H1 (cell line): ENCODE data around the gene ADRB2. TPM values are rescaled to one million over a fixed set of nuclear protein-coding genes. Genes with fewer than 3 reads are reported as not detected.

ENCODE experiments used
- CTCF ChIA-PET: fragments of 300-600 bp; sonication (Branson Sonifier 250); formaldehyde crosslinking; loops from one replicate; lab custom pipeline; 2021; ENCODE audit not compliant: partially characterized antibody; lab: Charles Lee
- POLR2A ChIA-PET: fragments of 300-600 bp; sonication (Branson Sonifier 250); formaldehyde crosslinking; loops from one replicate; lab custom pipeline; 2021; ENCODE audit warnings: inconsistent platforms; ENCODE audit not compliant: partially characterized antibody; lab: Charles Lee
- DNase-seq, 2 experiments: peaks; one replicate each; pipeline versions ENCODE4 v3.0.0 to v3.0.0-alpha.2; 2010 to 2022; ENCODE audit warnings: low spot score in 2 of 2, low read depth in 1 of 2, mixed read lengths in 1 of 2
- FAIRE-seq: peaks from 2 replicates; lab custom pipeline; 2011; peaks lifted over from hg19 to GRCh38; lab: Jason Lieb, UNC
- H2AFZ ChIP-seq: 2 replicates; pipeline ENCODE4 v1.8.1; 2012; ENCODE audit warnings: low read length, inconsistent platforms
- H2AK5ac ChIP-seq: 2 replicates; pipeline ENCODE4 v1.6.1; 2013; ENCODE audit warnings: low read depth, low read length
- H2BK120ac ChIP-seq: replicated peaks from 2 replicates; pipeline ENCODE3; 2013; ENCODE audit warnings: low read depth, low read length, inconsistent platforms
- H2BK12ac ChIP-seq: 2 replicates; pipeline ENCODE4 v1.6.1; 2013; ENCODE audit warnings: low read depth, low read length
- H2BK15ac ChIP-seq: 2 replicates; pipeline ENCODE4 v1.6.1; 2013; ENCODE audit warnings: low read length
- H2BK20ac ChIP-seq: 2 replicates; pipeline ENCODE4 v1.6.1; 2013; ENCODE audit warnings: low read length
- H2BK5ac ChIP-seq: 2 replicates; pipeline ENCODE4 v1.6.1; 2013; ENCODE audit warnings: low read depth, low read length
- H3K14ac ChIP-seq: 2 replicates; pipeline ENCODE4 v1.6.1; 2013; ENCODE audit warnings: inconsistent platforms; ENCODE audit not compliant: insufficient read length
- H3K18ac ChIP-seq: 2 replicates; pipeline ENCODE4 v1.6.1; 2013; ENCODE audit warnings: low read length; ENCODE audit errors: extremely low read depth
- H3K23ac ChIP-seq: 2 replicates; pipeline ENCODE4 v1.6.1; 2013; ENCODE audit warnings: inconsistent platforms; ENCODE audit not compliant: insufficient read length
- H3K23me2 ChIP-seq: 2 replicates; pipeline ENCODE4 v1.6.1; 2013; ENCODE audit warnings: low read depth, low read length
- H3K27ac ChIP-seq: 2 replicates; pipeline ENCODE4 v1.6.1; 2011; ENCODE audit warnings: low read depth, low read length, inconsistent platforms
- H3K27me3 ChIP-seq, 4 experiments: replicated peaks in 1 of 4; 1 replicate in 1 of 4; 2 replicates in 3 of 4; pipeline versions ENCODE4 v1.6.1 to v1.8.1; 2011 to 2013; ENCODE audit warnings: low read length in 3 of 4, mild to moderate bottlenecking in 3 of 4, inconsistent platforms in 2 of 4, mixed read lengths in 2 of 4, moderate library complexity in 1 of 4; ENCODE audit not compliant: control insufficient read depth in 3 of 4, insufficient read depth in 3 of 4; ENCODE audit errors: extremely low read depth in 1 of 4
- H3K36me3 ChIP-seq, 4 experiments: 2 replicates each; pipeline versions ENCODE4 v1.6.1 to v1.8.1; 2011 to 2013; ENCODE audit warnings: mild to moderate bottlenecking in 4 of 4, low read length in 3 of 4, moderate library complexity in 2 of 4, control low read depth in 1 of 4, inconsistent platforms in 1 of 4; ENCODE audit not compliant: insufficient read depth in 4 of 4, control insufficient read depth in 2 of 4
- H3K4ac ChIP-seq: replicated peaks from 2 replicates; pipeline ENCODE3; 2013; ENCODE audit warnings: low read length, low read depth, mixed read lengths, inconsistent platforms; ENCODE audit not compliant: insufficient read length
- H3K4me1 ChIP-seq, 4 experiments: replicated peaks in 1 of 4; 1 replicate in 1 of 4; 2 replicates in 3 of 4; pipeline versions ENCODE4 v1.6.1 to v1.8.1; 2011 to 2013; ENCODE audit warnings: low read length in 3 of 4, inconsistent platforms in 2 of 4, mixed read lengths in 1 of 4; ENCODE audit not compliant: insufficient read depth in 4 of 4, control insufficient read depth in 3 of 4
- H3K4me2 ChIP-seq, 2 experiments: 2 replicates each; pipeline versions ENCODE4 v1.6.1 to v1.8.1; 2011 to 2013; ENCODE audit warnings: low read depth in 2 of 2, low read length in 2 of 2, control low read depth in 1 of 2, inconsistent platforms in 1 of 2, mild to moderate bottlenecking in 1 of 2; ENCODE audit not compliant: insufficient read depth in 1 of 2
- H3K4me3 ChIP-seq, 4 experiments: fragments of 200-600, 300-600 bp in 1 of 4; sonication (generic), shearing (Covaris generic), sonication (Bioruptor Twin) in 1 of 4; 2 replicates each; pipeline versions ENCODE4 v1.5.1 to v1.8.1; 2011 to 2016; ENCODE audit warnings: low read length in 4 of 4, low read depth in 3 of 4, control low read depth in 2 of 4, inconsistent platforms in 2 of 4, mild to moderate bottlenecking in 2 of 4, mixed read lengths in 1 of 4, moderate library complexity in 1 of 4; ENCODE audit not compliant: insufficient read depth in 2 of 4; ENCODE audit errors: extremely low read depth in 1 of 4
- H3K56ac ChIP-seq: replicated peaks from 2 replicates; pipeline ENCODE3; 2013; ENCODE audit warnings: low read depth, mild to moderate bottlenecking, mixed read lengths, low read length, inconsistent platforms; ENCODE audit not compliant: insufficient read length
- H3K79me1 ChIP-seq: 2 replicates; pipeline ENCODE4 v1.6.1; 2013; ENCODE audit warnings: low read depth, low read length, control low read depth
- H3K79me2 ChIP-seq, 2 experiments: 2 replicates each; pipeline versions ENCODE4 v1.6.1 to v1.8.1; 2012 to 2013; ENCODE audit warnings: low read length in 2 of 2, mild to moderate bottlenecking in 2 of 2, inconsistent platforms in 1 of 2; ENCODE audit not compliant: insufficient read depth in 2 of 2, control insufficient read depth in 1 of 2
- H3K9ac ChIP-seq, 4 experiments: replicated peaks in 1 of 4; 1 replicate in 1 of 4; 2 replicates in 3 of 4; pipeline versions ENCODE4 v1.6.1 to v1.8.1; 2011 to 2013; ENCODE audit warnings: low read depth in 3 of 4, low read length in 3 of 4, control low read depth in 2 of 4, mild to moderate bottlenecking in 2 of 4, moderate library complexity in 2 of 4, inconsistent platforms in 1 of 4; ENCODE audit errors: extremely low read depth in 1 of 4
- H3K9me3 ChIP-seq, 2 experiments: 2 replicates each; pipeline versions ENCODE4 v1.6.1 to v1.8.1; 2012 to 2013; ENCODE audit warnings: mild to moderate bottlenecking in 2 of 2, moderate library complexity in 2 of 2, control low read depth in 1 of 2, inconsistent platforms in 1 of 2, low read depth in 1 of 2, low read length in 1 of 2, mixed read lengths in 1 of 2; ENCODE audit not compliant: insufficient read depth in 2 of 2
- H4K20me1 ChIP-seq, 2 experiments: replicated peaks in 1 of 2; 2 replicates each; pipeline versions ENCODE3 to v1.8.1; 2011 to 2013; ENCODE audit warnings: inconsistent platforms in 2 of 2, low read length in 2 of 2, mild to moderate bottlenecking in 1 of 2; ENCODE audit not compliant: insufficient read depth in 2 of 2, control insufficient read depth in 1 of 2
- H4K5ac ChIP-seq: 2 replicates; pipeline ENCODE4 v1.6.1; 2013; ENCODE audit warnings: low read length, low read depth, mixed read lengths, inconsistent platforms; ENCODE audit not compliant: insufficient read length
- H4K8ac ChIP-seq: 2 replicates; pipeline ENCODE4 v1.8.0; 2013; ENCODE audit warnings: mild to moderate bottlenecking, moderate library complexity, low read length, inconsistent platforms; ENCODE audit not compliant: insufficient read depth; ENCODE audit errors: extremely low read depth
- H4K91ac ChIP-seq: replicated peaks from 2 replicates; pipeline ENCODE3; 2013; ENCODE audit warnings: low read length, mixed read lengths, inconsistent platforms; ENCODE audit not compliant: insufficient read length
- ATF3 ChIP-seq: IDR thresholded peaks from 2 replicates; pipeline ENCODE4 v1.6.1; 2011; ENCODE audit warnings: low read depth, mild to moderate bottlenecking, low read length; ENCODE audit not compliant: insufficient read depth
- CBX5 ChIP-seq: fragments of 300-800, 300-1000 bp; sonication (generic); IDR thresholded peaks from 2 replicates; pipeline ENCODE4 v1.7.1; 2016; ENCODE audit warnings: antibody characterized with exemption, low read length, low read depth
- EP300 ChIP-seq, 2 experiments: IDR thresholded peaks; 1 replicate in 1 of 2; 2 replicates in 1 of 2; pipeline ENCODE4 v1.6.1; 2011 to 2012; ENCODE audit warnings: low read depth in 2 of 2, low read length in 2 of 2, mild to moderate bottlenecking in 2 of 2, borderline replicate concordance in 1 of 2, inconsistent platforms in 1 of 2, moderate library complexity in 1 of 2
- GABPA ChIP-seq: IDR thresholded peaks from 2 replicates; pipeline ENCODE4 v1.6.1; 2011; ENCODE audit warnings: mild to moderate bottlenecking, low read length, moderate library complexity, borderline replicate concordance; ENCODE audit not compliant: insufficient read depth
- JUND ChIP-seq: IDR thresholded peaks from 2 replicates; pipeline ENCODE4 v1.6.1; 2011; ENCODE audit warnings: mild to moderate bottlenecking, improper control_type of control experiment, low read length
- POLR2A ChIP-seq, 2 experiments: IDR thresholded peaks; 1 replicate in 1 of 2; 2 replicates in 1 of 2; pipeline ENCODE4 v1.6.1; 2011; ENCODE audit warnings: low read depth in 2 of 2, low read length in 2 of 2, mild to moderate bottlenecking in 2 of 2; ENCODE audit errors: control extremely low read depth in 1 of 2
- POLR2AphosphoS5 ChIP-seq: IDR thresholded peaks from 2 replicates; pipeline ENCODE4 v1.6.1; 2011; ENCODE audit warnings: low read depth, low read length
- POU5F1 ChIP-seq: IDR thresholded peaks from 2 replicates; pipeline ENCODE4 v1.6.1; 2011; ENCODE audit warnings: low read depth, mild to moderate bottlenecking, low read length, moderate library complexity
- RAD21 ChIP-seq, 2 experiments: IDR thresholded peaks in 1 of 2; conservative IDR thresholded peaks in 1 of 2; 2 replicates each; pipeline ENCODE4 v1.6.1; 2011; ENCODE audit warnings: low read depth in 2 of 2, low read length in 2 of 2, improper control_type of control experiment in 1 of 2, inconsistent platforms in 1 of 2, mild to moderate bottlenecking in 1 of 2, moderate library complexity in 1 of 2
- RNF2 ChIP-seq: fragments of 200-900, 300-1000 bp; sonication (generic); IDR thresholded peaks from 2 replicates; pipeline ENCODE4 v1.7.1; 2016; ENCODE audit warnings: borderline replicate concordance, low read depth, mild to moderate bottlenecking, antibody characterized with exemption, low read length; ENCODE audit not compliant: poor library complexity, severe bottlenecking; ENCODE audit errors: missing control alignments
- SP2 ChIP-seq: IDR thresholded peaks from 2 replicates; pipeline ENCODE4 v1.6.1; 2012; ENCODE audit warnings: mild to moderate bottlenecking, low read length, inconsistent platforms
- YY1 ChIP-seq: IDR thresholded peaks from 2 replicates; pipeline ENCODE4 v1.6.1; 2011; ENCODE audit warnings: low read depth, mild to moderate bottlenecking, low read length
- WGBS, 2 experiments: shearing (Covaris generic) in 1 of 2; methylation state at CpG; one replicate each; pipeline versions ENCODE4 v1.1.6 to v1.1.7; 2013 to 2015; ENCODE audit warnings: low lambda C conversion rate in 2 of 2, mixed read lengths in 2 of 2, inconsistent platforms in 1 of 2, low coverage in 1 of 2, missing lambda C conversion rate in 1 of 2; ENCODE audit not compliant: insufficient replicate concordance in 2 of 2, insufficient coverage in 1 of 2, insufficient read length in 1 of 2; ENCODE audit errors: extremely low coverage in 1 of 2, missing lambda C conversion rate in 1 of 2; 5-methylcytosine and 5-hydroxymethylcytosine counted together
- polyA plus RNA-seq, 7 experiments: library from polyadenylated mRNA; depleted of rRNA in 3 of 7; stranded (reverse) in 5 of 7; unstranded in 2 of 7; fragments of >200 nt in 5 of 7; fragments of 200-250 nt in 2 of 7; gene quantifications; 1 replicate in 5 of 7; 2 replicates in 1 of 7; 4 replicates in 1 of 7; pipeline versions ENCODE4 v1.2.1 to v1.2.3, GENCODE V29; 2011 to 2013; ENCODE audit warnings: missing spikeins in 2 of 7, mixed read lengths in 2 of 7
- total RNA-seq: library from RNA; stranded (reverse); fragmentation: NEBNext Ultra II Directional; extraction: Animal tissue kit (Norgen Biotek cat#: 25700); gene quantifications from 2 replicates; pipeline ENCODE4 v1.2.1, GENCODE V29; 2021
- TF ChIP-seq, protein P1 (sequence below): IDR thresholded peaks from 2 replicates; pipeline ENCODE4 v1.6.1; 2012; ENCODE audit warnings: inconsistent platforms

Gene ADRB2
- total and polyA plus RNA-seq, 2 of the 8 experiments (the other 6 are each of a cell fraction or from before 2014, with no cell fraction given) = 0.65 to 0.77 TPM

GRCh38 chr5:148796936-148797335 lies 29.5 kb upstream of the ADRB2 start:
- Histone ChIP-seq H4K91ac (no peak overlapping the region), H3K9me3 (no peaks in the 10 kb centered on the region), H4K20me1 (no peaks in the 10 kb centered on the region), H3K79me2 (no peaks in the 10 kb centered on the region), H2AFZ (no peak overlapping the region), H3K4me2 (no peak overlapping the region), H3K56ac (no peak overlapping the region), H3K18ac (no peak overlapping the region), H3K4me1 (no peaks in the 10 kb centered on the region), H3K4me3 (no peak overlapping the region), H3K23ac (no peak overlapping the region), H2BK15ac (no peak overlapping the region), H3K4ac (no peak overlapping the region), H2BK12ac (no peak overlapping the region), H2AK5ac (no peak overlapping the region), H3K36me3 (no peaks in the 10 kb centered on the region), H2BK20ac (no peak overlapping the region), H3K23me2 (no peaks in the 10 kb centered on the region), H3K27ac (no peak overlapping the region), H3K27me3 (no peaks in the 10 kb centered on the region), H2BK120ac (no peak overlapping the region), H2BK5ac (no peak overlapping the region), H3K79me1 (no peaks in the 10 kb centered on the region), H4K5ac (no peak overlapping the region), H3K9ac (no peak overlapping the region), H3K14ac (no peak overlapping the region), H4K8ac (no peak overlapping the region)
- POLR2A ChIA-PET = no interaction called here
- no peak for FAIRE-seq
- 94% methylated on average over 1 of the region's 1 CpG; no CpG with 5 or more reads in 1 of the 2 experiments for WGBS, 2 experiments
- DNase-seq = no peak
- CTCF ChIA-PET = interaction anchor here (0.8 to 1.3 kb wide), 3 partner anchors 17 to 160 kb away, joined by 3 to 8 read pairs (median 4); no protein-coding TSS in a partner anchor
- TF ChIP-seq JUND (no peak), POLR2A (IDR thresholded peaks at IDR 0.05; ENCODE audit: control extremely low read depth in 1 of 2, low read depth in 2 of 2, low read length in 2 of 2) (no peak), POLR2AphosphoS5 (no peak), ATF3 (no peak), EP300 (IDR thresholded peaks at IDR 0.05; ENCODE audit: borderline replicate concordance in 1 of 2, low read depth in 2 of 2, low read length in 2 of 2) (no peak), RNF2 (no peak), SP2 (no peak), GABPA (no peak), CBX5 (no peak), POU5F1 (no peak), YY1 (no peak), RAD21 (IDR thresholded peaks at IDR 0.05 in 1 of 2, conservative IDR thresholded peaks at IDR 0.05 in 1 of 2; ENCODE audit: low read depth in 2 of 2, low read length in 2 of 2) (no peak)
- TF ChIP-seq, protein P1, sequence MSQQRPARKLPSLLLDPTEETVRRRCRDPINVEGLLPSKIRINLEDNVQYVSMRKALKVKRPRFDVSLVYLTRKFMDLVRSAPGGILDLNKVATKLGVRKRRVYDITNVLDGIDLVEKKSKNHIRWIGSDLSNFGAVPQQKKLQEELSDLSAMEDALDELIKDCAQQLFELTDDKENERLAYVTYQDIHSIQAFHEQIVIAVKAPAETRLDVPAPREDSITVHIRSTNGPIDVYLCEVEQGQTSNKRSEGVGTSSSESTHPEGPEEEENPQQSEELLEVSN = no peak
